A673 (cell line): Measurements from ENCODE around the gene MRE11. TPM values are rescaled to one million over a fixed set of nuclear protein-coding genes. Genes with fewer than 3 reads are reported as not detected.

ENCODE experiments used
- Bru-seq: library from RNA; stranded (reverse); fragments of 400-500 nt; gene quantifications from one replicate; lab custom pipeline; 2021; lab: Mats Ljungman, UMichigan
- BruChase-seq, 2 experiments: library from RNA; stranded (reverse); fragments of 400-500 nt; gene quantifications; one replicate each; lab custom pipeline; 2021; lab: Mats Ljungman, UMichigan
- BruUV-seq: library from RNA; stranded (reverse); fragments of 400-500 nt; replicated peaks from 2 replicates; lab custom pipeline; 2021; lab: Mats Ljungman, UMichigan
- CTCF ChIA-PET: fragments of 300-600 bp; sonication (Branson Sonifier 250); formaldehyde crosslinking; loops from one replicate; lab custom pipeline; 2022; ENCODE audit warnings: antibody characterized with exemption; lab: Charles Lee
- POLR2A ChIA-PET: fragments of 300-600 bp; sonication (Branson Sonifier 250); formaldehyde crosslinking; loops from one replicate; lab custom pipeline; 2022; ENCODE audit warnings: antibody characterized with exemption; ENCODE audit not compliant: low non-redundant PET; lab: Charles Lee
- DNase-seq: peaks from one replicate; pipeline ENCODE4 v3.0.0-alpha.2; 2015; ENCODE audit warnings: low spot score
- H3K27ac ChIP-seq: fragments of 200-600 bp; sonication (generic); 2 replicates; pipeline ENCODE4 v1.5.1; 2016; ENCODE audit warnings: mixed run types, low read depth, mild to moderate bottlenecking, mixed read lengths, antibody characterized with exemption, low read length; ENCODE audit not compliant: poor library complexity, severe bottlenecking
- H3K27me3 ChIP-seq: fragments of 200-600 bp; sonication (generic); replicated peaks from 2 replicates; pipeline ENCODE4 v1.6.1; 2017; ENCODE audit warnings: mixed run types, low read depth, mild to moderate bottlenecking, mixed read lengths, antibody characterized with exemption, low read length; ENCODE audit not compliant: insufficient read depth, poor library complexity
- H3K36me3 ChIP-seq: fragments of 200-600 bp; sonication (generic); 2 replicates; pipeline ENCODE4 v1.6.1; 2016; ENCODE audit warnings: mixed run types, mild to moderate bottlenecking, mixed read lengths, antibody characterized with exemption, low read length; ENCODE audit not compliant: insufficient read depth, poor library complexity, severe bottlenecking
- H3K4me1 ChIP-seq: fragments of 200-600 bp; sonication (generic); 2 replicates; pipeline ENCODE4 v1.6.1; 2017; ENCODE audit warnings: mixed run types, mild to moderate bottlenecking, mixed read lengths, antibody characterized with exemption, low read length; ENCODE audit not compliant: insufficient read depth, poor library complexity, severe bottlenecking
- H3K4me3 ChIP-seq: fragments of 200-600 bp; sonication (generic); 2 replicates; pipeline ENCODE4 v1.5.1; 2016; ENCODE audit warnings: low read depth, mixed run types, mild to moderate bottlenecking, mixed read lengths, low read length; ENCODE audit not compliant: poor library complexity, severe bottlenecking
- H3K9me3 ChIP-seq: fragments of 200-600 bp; sonication (generic); 2 replicates; pipeline ENCODE4 v1.6.1; 2016; ENCODE audit warnings: mixed run types, low read depth, mild to moderate bottlenecking, mixed read lengths, antibody characterized with exemption, low read length; ENCODE audit not compliant: poor library complexity, severe bottlenecking
- EZH2 ChIP-seq: fragments of 200-600 bp; sonication (generic); IDR thresholded peaks from 2 replicates; pipeline ENCODE4 v1.6.1; 2017; ENCODE audit warnings: borderline replicate concordance, low read depth, mild to moderate bottlenecking, mixed read lengths, antibody characterized with exemption, low read length; ENCODE audit not compliant: poor library complexity, severe bottlenecking
- intact Hi-C: fragments of 100-400 bp; cut with micrococcal nuclease; formaldehyde crosslinking; loops from one replicate; pipeline ENCODE4 v1.10.0; 2022; ENCODE audit not compliant: unreplicated experiment
- long read RNA-seq: library from polyadenylated mRNA; stranded (forward); transcript quantifications from one replicate; pipeline ENCODE4 v2.0.0, GENCODE V29; 2022
- total RNA-seq: library from RNA; stranded (reverse); gene quantifications from 2 replicates; pipeline ENCODE4 v1.2.3, GENCODE V29; 2021
- TF ChIP-seq, protein P1 (sequence below): fragments of 300-800, 200-600 bp; sonication (generic); conservative IDR thresholded peaks from 2 replicates; pipeline ENCODE4 v1.5.1; 2017; ENCODE audit warnings: low read depth, mild to moderate bottlenecking, antibody characterized with exemption, low read length, moderate library complexity, mixed read lengths

Gene MRE11
- total RNA-seq, result 42.6 and 44.7 TPM in 2 replicates
- percentile 87 among the genes with signal in this experiment for Bru-seq, nascent RNA
- percentile 85 among the genes with signal in this experiment for BruChase-seq, experiment 1, labeled RNA remaining after a 2-hour chase
- BruChase-seq, experiment 2, labeled RNA remaining after a 6-hour chase, result percentile 79 among the genes with signal in this experiment
- long read RNA-seq, full-length matches to known transcripts, result 15 of 103 reads
- long read RNA-seq, partial matches to known transcripts, result 2 of 103 reads
- long read RNA-seq, other reads (novel, unspliced or antisense), result 86 of 103 reads

DNA sequence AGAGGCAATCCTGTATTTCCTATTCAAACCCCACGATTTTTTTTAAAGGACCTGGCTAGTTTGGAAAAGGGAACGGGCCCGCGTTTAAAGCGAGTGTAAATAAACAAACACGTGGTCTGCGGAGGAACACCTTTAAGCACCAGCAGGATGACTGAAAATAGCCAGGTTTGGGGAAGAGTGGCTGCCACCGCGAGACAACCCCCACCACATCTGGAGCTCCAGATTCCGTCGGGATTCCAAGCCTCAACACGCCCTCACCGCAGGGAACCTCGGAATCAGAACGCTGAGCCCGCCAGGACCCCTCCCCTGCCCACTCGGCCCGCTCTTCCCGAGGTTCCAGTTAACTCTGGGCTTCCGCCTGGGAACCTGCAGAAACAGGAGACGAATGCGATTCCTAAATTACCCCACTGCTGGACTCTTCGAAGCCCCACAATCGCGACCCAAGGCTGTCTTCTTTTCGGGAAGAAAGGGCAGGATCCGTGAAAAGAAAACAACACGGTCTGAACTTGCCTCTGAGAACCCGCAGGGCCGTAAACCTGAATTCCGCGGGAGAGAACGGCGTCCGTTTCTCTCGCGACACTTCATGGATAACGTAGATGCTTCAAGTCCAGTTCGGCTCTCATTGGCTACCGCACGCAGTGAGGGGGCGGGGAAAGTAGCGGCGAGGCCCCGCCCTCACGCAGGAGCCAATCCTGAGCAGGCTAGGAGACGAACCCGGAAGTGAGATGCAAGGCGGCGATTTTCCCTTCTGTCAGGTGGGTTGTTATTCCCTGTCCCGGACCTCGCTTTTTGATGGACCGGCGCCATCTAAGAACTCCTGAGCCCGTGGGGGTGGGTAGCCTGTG lies at the start of gene MRE11, which contains the start of gene ANKRD49:
Gene MRE11, minus strand, starts transcription at position 564 of the 845 bp plus-strand sequence. CDS start 1,043 bp downstream, outside the sequence.
Gene ANKRD49, plus strand, starts transcription at position 704 of the 845 bp plus-strand sequence. CDS start 2,710 bp downstream, outside the sequence.
- H3K27ac ChIP-seq, result peak within 1 kb of the TSS; percentile 92
- DNase-seq, result peak; percentile 99
- intact Hi-C loops, result loop anchor here (5.0 kb wide), 1 partner anchor 366 kb away; the partner anchor contains the start of gene PANX1
- BruUV-seq, result no TSS peak
- peaks cover 14% of the 10 kb centered on the region for H3K4me1 ChIP-seq
- H3K36me3 ChIP-seq, result peaks cover 24% of the 10 kb centered on the region
- H3K27me3 ChIP-seq, result no peaks in the 10 kb centered on the region
- H3K4me3 ChIP-seq, result peak within 1 kb of the TSS; percentile 69
- CTCF ChIA-PET, result no interaction called here
- POLR2A ChIA-PET, result no interaction called here
- TF ChIP-seq, protein P1, sequence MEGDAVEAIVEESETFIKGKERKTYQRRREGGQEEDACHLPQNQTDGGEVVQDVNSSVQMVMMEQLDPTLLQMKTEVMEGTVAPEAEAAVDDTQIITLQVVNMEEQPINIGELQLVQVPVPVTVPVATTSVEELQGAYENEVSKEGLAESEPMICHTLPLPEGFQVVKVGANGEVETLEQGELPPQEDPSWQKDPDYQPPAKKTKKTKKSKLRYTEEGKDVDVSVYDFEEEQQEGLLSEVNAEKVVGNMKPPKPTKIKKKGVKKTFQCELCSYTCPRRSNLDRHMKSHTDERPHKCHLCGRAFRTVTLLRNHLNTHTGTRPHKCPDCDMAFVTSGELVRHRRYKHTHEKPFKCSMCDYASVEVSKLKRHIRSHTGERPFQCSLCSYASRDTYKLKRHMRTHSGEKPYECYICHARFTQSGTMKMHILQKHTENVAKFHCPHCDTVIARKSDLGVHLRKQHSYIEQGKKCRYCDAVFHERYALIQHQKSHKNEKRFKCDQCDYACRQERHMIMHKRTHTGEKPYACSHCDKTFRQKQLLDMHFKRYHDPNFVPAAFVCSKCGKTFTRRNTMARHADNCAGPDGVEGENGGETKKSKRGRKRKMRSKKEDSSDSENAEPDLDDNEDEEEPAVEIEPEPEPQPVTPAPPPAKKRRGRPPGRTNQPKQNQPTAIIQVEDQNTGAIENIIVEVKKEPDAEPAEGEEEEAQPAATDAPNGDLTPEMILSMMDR, result no peak
- no peak for TF ChIP-seq EZH2
- no peaks in the 10 kb centered on the region for H3K9me3 ChIP-seq

DNA sequence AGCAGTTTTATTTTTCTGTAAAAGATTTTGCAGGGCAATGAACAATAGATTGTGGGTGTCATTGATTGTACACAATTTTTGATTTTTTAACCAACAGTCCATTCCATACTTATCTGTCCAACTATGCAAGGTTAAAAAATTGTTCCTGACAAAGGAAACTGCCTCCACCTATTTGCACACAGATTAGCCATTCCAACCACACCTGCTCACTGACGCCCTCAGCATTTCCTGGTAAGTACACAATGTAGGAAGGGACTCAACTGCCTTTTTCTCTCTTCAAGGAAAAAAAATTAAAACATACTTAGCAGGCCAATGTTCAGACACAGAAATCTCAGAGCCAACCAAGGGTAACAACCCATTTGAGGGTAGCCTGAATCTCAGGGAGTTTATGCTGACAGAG lies 45.8 kb upstream of the MRE11 start:
- BruUV-seq, result no TSS peak
- no peak for TF ChIP-seq EZH2
- TF ChIP-seq, protein P1, result no peak
- Histone ChIP-seq H3K4me3 (no peak overlapping the region), H3K27ac (no peak overlapping the region), H3K4me1 (no peaks in the 10 kb centered on the region), H3K27me3 (no peaks in the 10 kb centered on the region), H3K9me3 (no peaks in the 10 kb centered on the region), H3K36me3 (no peaks in the 10 kb centered on the region)
- ChIA-PET POLR2A (no interaction called here), CTCF (no interaction called here)
- intact Hi-C loops, result no loop called here
- no peak for DNase-seq

DNA sequence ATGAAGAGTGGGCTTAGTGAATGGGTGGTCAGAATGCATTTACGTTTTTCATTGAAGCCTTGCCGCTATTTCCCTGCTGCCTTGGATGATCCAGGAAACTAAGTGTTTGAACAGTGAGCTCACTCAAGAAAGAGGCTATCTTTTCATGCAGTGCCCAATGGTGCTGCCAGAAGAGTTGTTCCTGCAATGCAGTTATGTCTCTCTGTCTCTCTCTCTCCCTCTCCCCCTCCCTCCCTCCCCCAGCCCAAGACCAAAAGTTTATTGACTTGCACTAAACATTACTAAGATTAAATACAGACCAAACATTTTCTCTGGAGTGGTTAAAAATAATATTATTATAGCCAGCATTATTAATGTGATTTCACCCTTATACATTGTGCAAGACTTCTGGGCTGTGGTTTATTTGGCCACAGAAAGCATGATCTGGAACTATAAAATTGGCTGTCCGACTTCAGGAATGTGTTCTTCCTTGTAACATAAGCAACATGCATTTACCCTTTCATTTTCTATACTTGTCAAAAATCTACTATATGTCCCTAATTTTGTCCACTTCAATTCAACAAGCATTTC lies 43.5 kb upstream of the MRE11 start:
- DNase-seq, result no peak
- Histone ChIP-seq H3K36me3 (no peaks in the 10 kb centered on the region), H3K9me3 (no peaks in the 10 kb centered on the region), H3K4me3 (no peak overlapping the region), H3K4me1 (no peaks in the 10 kb centered on the region), H3K27me3 (no peaks in the 10 kb centered on the region), H3K27ac (no peak overlapping the region)
- intact Hi-C loops, result no loop called here
- CTCF ChIA-PET, result no interaction called here
- TF ChIP-seq, protein P1, result no peak
- TF ChIP-seq EZH2, result no peak
- no TSS peak for BruUV-seq
- POLR2A ChIA-PET, result no interaction called here
